ENCODE data around the gene POC5. TPM values are rescaled to one million over a fixed set of nuclear protein-coding genes. Genes with fewer than 3 reads are reported as not detected.

POC5 gene
- total and polyA plus RNA-seq, 9 donors = 8.3 to 14.4 (median 12.1) TPM

- Histone ChIP-seq H3K4me1 (ENCODE audit: insufficient read depth) (no peaks in the 10 kb centered on the region), H3K9me3 (no peaks in the 10 kb centered on the region), H3K27ac (no peak overlapping the region), H3K36me3 (no peaks in the 10 kb centered on the region), H3K4me3 (no peak overlapping the region), H3K27me3 (no peaks in the 10 kb centered on the region)
- DNase-seq = no peak
- TF ChIP-seq EP300 (IDR thresholded peaks at IDR 0.05) (no peak), POLR2A (IDR thresholded peaks at IDR 0.05) (no peak), CTCF (IDR thresholded peaks at IDR 0.05) (no peak)
- WGBS, 3 donors = 93 to 97% (median 93%) methylated on average over 3 of the region's 3 CpGs
- intact Hi-C loops (cut with DNase I) = loop anchor here in 1 of 4 donors (10.0 kb wide), 1 partner anchor 435 kb away; no protein-coding TSS in a partner anchor
These were observed 57.3 kb downstream of the POC5 start for GRCh38 chr5:75659791-75660450.

- 13 to 23% (median 14%) methylated on average over 9 of the region's 9 CpGs for WGBS, 3 donors
- H3K36me3 ChIP-seq = no peaks in the 10 kb centered on the region
- no peak overlapping the region for H3K27ac ChIP-seq
- TF ChIP-seq EP300 (IDR thresholded peaks at IDR 0.05) (no peak), POLR2A (IDR thresholded peaks at IDR 0.05) (no peak), CTCF (IDR thresholded peaks at IDR 0.05) (no peak)
- peak in 3 of 5 donors; percentile 11 to 31 (median 19) for DNase-seq
- H3K4me1 ChIP-seq (ENCODE audit: insufficient read depth) = no peaks in the 10 kb centered on the region
- H3K27me3 ChIP-seq = no peaks in the 10 kb centered on the region
- intact Hi-C loops (cut with DNase I) = no loop called here
- H3K4me3 ChIP-seq = peak overlapping the region; percentile 29
- H3K9me3 ChIP-seq = no peaks in the 10 kb centered on the region
These were observed 60.8 kb downstream of the POC5 start for GRCh38 chr5:75656311-75657003.

- H3K27ac ChIP-seq = no peak overlapping the region
- WGBS, 3 donors = 88 to 90% (median 89%) methylated on average over 19 of the region's 19 CpGs
- H3K4me1 ChIP-seq (ENCODE audit: insufficient read depth) = no peaks in the 10 kb centered on the region
- TF ChIP-seq CTCF (IDR thresholded peaks at IDR 0.05) (no peak), EP300 (IDR thresholded peaks at IDR 0.05) (no peak), POLR2A (IDR thresholded peaks at IDR 0.05) (no peak)
- H3K36me3 ChIP-seq = no peaks in the 10 kb centered on the region
- H3K4me3 ChIP-seq = no peak overlapping the region
- H3K9me3 ChIP-seq = no peaks in the 10 kb centered on the region
- DNase-seq = no peak
- no peaks in the 10 kb centered on the region for H3K27me3 ChIP-seq
- intact Hi-C loops (cut with DNase I) = no loop called here
These were observed 62.4 kb downstream of the POC5 start for GRCh38 chr5:75654693-75655295.

- TF ChIP-seq POLR2A (IDR thresholded peaks at IDR 0.05) = no peak
- no peak for TF ChIP-seq CTCF (IDR thresholded peaks at IDR 0.05)
- no peak for TF ChIP-seq EP300 (IDR thresholded peaks at IDR 0.05)
- Histone ChIP-seq H3K4me3 (no peak overlapping the region), H3K27ac (no peak overlapping the region), H3K27me3 (no peaks in the 10 kb centered on the region), H3K9me3 (no peaks in the 10 kb centered on the region), H3K4me1 (ENCODE audit: insufficient read depth) (no peaks in the 10 kb centered on the region), H3K36me3 (no peaks in the 10 kb centered on the region)
- WGBS, 3 donors = 18 to 31% (median 23%) methylated on average over 2 of the region's 2 CpGs
- intact Hi-C loops (cut with DNase I) = no loop called here
- no peak for DNase-seq
These were observed 63.7 kb downstream of the POC5 start for GRCh38 chr5:75653521-75653920.

All from ovary (tissue), 9 donors.